Germinal center (tissue), 1 donor: ENCODE results near the gene CD19.
"Not testable (repeated sequence)": the region's sequence is repeated elsewhere in the genome, so short reads cannot be mapped to it uniquely, and the experiment has no call there.

Source experiments
- DNase-seq: peaks from one replicate; pipeline ENCODE4 v3.0.0; 2012; ENCODE audit warnings: mixed read lengths, low spot score

CD19 gene

GRCh38 chr16:28931801-28932225, at the start of gene CD19:
CD19 (plus strand) TSS chr16:28931971; CDS start chr16:28932001, 30 bp downstream.
- peak; percentile 80 for DNase-seq

GRCh38 chr16:28882551-28883160, 49.1 kb upstream of the CD19 start:
- no peak for DNase-seq

- DNase-seq: no peak
Measured at GRCh38 chr16:28883221-28883996, 48.4 kb upstream of the CD19 start.

- DNase-seq: no peak
Measured at GRCh38 chr16:28884045-28884444, 47.7 kb upstream of the CD19 start.

GRCh38 chr16:28886945-28887344, 44.8 kb upstream of the CD19 start:
- no peak for DNase-seq

- DNase-seq: not testable (repeated sequence)
Measured at GRCh38 chr16:28890355-28890754, 41.4 kb upstream of the CD19 start.

GRCh38 chr16:28891964-28892890, 39.5 kb upstream of the CD19 start:
- DNase-seq: no peak

- DNase-seq: no peak
Measured at GRCh38 chr16:28893291-28893690, 38.5 kb upstream of the CD19 start.

GRCh38 chr16:28895609-28896008, 36.2 kb upstream of the CD19 start:
- no peak for DNase-seq

- no peak for DNase-seq
Measured at GRCh38 chr16:28897826-28898225, 33.9 kb upstream of the CD19 start.

- no peak for DNase-seq
Measured at GRCh38 chr16:28898266-28898665, 33.5 kb upstream of the CD19 start.

GRCh38 chr16:28898942-28899341, 32.8 kb upstream of the CD19 start:
- no peak for DNase-seq

GRCh38 chr16:28899882-28900590, 31.7 kb upstream of the CD19 start:
- DNase-seq: no peak

GRCh38 chr16:28900601-28901000, 31.2 kb upstream of the CD19 start:
- no peak for DNase-seq

- DNase-seq: no peak
Measured at GRCh38 chr16:28901862-28902261, 29.9 kb upstream of the CD19 start.

GRCh38 chr16:28902909-28903308, 28.9 kb upstream of the CD19 start:
- no peak for DNase-seq

- no peak for DNase-seq
Measured at GRCh38 chr16:28903344-28904042, 28.3 kb upstream of the CD19 start.

GRCh38 chr16:28904363-28904762, 27.4 kb upstream of the CD19 start:
- DNase-seq: no peak

- no peak for DNase-seq
Measured at GRCh38 chr16:28904828-28905227, 26.9 kb upstream of the CD19 start.

- DNase-seq: no peak
Measured at GRCh38 chr16:28905229-28905754, 26.5 kb upstream of the CD19 start.

GRCh38 chr16:28905800-28906372, 25.9 kb upstream of the CD19 start:
- DNase-seq: no peak
